Measurements from ENCODE around the gene ESF1.

Gene ESF1

DNA sequence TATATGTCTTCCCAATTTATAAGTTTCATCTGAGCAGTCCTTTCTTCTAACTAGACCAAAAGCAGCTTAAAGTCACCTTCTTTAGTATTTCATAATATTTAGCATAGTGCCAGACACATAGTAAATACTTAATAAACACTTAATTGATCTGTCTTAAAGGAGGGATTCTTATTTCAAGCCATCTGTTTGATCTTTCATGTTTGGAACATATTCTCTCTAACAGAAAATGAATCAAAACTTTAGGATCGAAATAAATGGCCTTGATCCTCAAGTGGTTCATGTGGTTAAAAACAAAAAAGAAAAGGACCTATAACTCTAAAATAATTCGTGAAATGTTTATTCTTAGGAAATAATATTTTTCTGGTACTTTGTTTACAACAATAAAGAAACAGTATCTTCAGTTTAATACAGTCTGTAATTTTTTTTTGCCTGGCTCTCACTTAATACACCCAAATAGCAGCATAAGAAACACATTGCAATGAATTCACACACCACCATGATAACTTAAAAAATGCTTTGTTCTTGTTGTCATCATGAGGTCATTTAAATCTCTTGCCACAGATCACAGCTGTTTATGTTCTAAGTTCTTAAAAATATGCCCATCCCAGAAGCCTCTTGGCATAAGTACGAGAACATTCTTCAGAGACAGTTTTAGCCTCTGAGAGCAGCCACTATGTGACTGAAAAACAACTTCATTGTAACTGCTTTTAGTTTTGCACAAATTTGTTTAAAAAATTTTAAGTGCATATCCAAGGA is 48.1 kb downstream of the ESF1 start:
- DNase-seq = no peak

DNA sequence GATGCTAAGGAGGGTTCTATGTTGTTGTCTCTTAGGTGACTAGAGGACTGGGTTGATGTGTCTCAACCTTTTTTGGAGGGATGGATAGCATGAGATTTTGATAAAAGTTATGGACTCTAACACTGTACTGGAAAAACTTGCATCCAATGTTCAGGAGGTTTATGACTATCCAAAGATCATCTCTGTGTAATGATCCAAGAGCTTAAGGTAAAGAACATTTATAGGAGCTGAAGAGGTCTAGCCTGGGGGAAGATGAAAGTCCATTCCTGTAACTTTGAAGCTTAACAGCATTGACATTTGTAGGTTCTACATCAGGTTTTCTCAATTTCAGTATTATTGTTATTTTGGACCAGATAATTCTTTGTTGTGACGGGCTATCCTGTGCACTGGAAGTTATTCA is 48.9 kb downstream of the ESF1 start:
- DNase-seq = no peak

DNA sequence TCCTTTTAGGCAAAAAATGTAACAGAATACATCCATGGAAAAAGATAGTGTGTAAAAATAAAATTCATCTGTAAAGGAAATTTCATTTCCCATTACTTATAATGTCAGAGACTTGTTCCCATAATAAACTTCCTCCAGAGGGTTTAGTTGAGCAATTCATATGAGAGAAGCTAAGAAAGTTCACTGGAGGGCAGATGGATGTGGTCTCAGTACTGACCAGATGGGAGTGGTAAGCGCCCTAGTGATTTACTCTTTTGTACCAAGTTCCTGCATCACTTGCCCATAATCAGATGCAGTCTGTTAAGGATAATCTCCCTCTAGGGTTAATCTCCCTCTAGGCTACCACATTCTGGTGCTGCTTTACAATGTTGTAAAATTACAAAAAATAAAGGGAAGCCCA is 61.7 kb downstream of the ESF1 start:
- no peak for DNase-seq

DNA sequence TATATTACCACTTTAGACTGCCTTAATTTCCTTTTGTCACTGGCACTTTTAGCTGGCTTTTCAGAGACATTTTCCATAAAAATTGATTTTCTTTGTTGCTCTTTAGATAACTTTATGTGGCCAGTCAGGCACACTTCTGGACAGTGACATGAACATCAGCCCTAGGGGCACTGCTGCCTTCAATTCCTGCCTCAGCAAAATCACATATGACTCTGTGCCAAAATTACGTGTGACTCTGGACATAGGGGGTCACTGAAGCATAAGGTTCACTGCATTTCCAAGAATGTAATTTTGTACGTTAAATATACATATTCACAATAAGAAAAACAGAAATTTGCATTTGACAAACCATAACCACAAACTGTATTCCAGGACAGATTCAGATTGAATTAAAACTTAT is 66.5 kb downstream of the ESF1 start:
- no peak for DNase-seq

DNA sequence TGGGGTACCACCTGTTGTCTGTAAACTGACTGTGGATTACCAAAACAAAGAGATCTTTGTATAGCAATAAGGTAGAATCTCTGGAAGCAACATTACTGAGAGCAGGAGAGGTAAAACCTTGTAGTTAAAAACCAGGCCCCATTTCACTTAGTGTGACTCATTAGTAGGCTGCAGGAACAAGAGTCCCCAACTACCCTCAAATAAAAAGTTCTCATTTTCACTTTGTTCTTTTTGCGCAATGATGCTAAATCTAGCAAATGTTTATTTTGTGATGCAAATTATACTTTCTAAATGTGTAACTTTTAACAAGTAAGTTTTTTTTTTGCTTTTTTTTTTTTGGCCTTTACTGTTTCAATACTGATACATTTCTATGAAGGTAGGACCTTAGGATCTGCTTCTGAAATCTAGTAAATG is 67.1 kb downstream of the ESF1 start:
- DNase-seq = no peak

DNA sequence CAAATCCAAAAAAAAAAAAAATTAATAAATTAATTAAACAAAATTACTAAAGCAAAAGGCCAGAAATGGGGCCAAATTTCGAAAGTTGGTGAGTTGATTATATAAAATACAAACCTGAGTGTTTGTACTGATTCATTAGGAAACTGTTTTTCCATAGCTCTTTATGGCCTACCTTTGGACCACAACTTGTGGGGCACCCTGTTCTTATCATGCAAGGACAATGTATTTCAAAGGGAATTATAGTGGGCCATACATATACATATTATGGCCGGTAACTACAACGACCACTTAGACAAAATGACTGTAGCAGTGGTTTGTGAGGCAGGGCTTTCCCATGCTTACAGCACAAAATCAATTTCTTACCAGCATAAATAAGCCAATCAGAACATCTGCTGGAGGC is 69.5 kb downstream of the ESF1 start:
- DNase-seq = no peak

DNA sequence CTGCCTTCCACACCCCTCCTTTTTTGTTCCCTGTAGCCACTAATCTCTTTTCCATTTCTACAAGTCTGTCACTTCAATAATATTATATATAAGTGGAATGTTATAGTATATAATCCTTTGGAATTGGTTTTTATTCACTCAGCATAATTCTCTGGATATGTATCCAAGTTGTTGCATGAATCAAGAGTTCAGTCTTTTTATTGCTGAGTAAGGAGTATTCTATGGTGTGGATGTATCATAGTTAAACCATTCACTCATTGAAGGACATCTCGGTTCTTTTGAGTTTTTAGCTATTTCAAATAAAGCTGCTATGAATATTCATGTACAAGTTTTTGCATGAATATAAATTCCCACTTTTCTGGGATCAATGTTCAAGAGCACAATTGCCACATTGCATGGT is 76.5 kb downstream of the ESF1 start:
- DNase-seq = no peak

DNA sequence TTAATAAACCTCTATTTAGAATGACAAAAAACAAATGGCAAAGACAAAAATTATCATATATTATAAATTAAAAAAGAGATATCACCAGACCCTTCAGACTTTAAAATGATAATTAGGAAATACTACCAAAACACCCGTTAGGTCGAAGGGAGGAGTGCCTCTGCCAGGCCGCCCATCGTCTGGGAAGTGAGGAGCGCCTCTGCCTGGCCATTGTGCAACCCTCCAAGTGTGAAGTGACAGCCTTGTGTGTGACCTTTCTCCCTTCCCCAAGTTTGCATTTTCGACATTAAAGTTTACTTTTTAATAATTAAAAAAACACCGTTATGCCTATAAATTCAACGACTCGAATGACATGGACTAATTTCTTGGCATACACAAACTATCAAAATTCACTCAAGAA is 81.5 kb downstream of the ESF1 start:
- DNase-seq = no peak

DNA sequence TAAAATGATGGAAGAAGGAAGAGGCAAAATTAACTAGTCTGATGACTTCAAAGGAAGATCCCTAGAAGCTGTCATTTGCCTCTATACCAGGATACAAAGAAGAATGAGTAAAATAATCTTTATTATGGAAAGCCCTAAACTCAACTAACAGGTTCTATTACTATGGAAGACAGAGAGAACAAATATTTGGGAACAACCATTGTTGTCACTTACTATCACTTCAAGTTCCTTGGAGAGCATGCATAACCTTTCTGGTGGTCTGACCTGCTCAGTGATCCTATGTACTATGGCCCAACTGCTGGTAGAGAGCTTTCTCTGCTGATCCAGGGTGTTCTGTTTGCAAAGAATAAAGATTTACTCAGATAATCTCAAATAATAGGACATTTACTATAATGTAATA is 83.2 kb downstream of the ESF1 start:
- no peak for DNase-seq

DNA sequence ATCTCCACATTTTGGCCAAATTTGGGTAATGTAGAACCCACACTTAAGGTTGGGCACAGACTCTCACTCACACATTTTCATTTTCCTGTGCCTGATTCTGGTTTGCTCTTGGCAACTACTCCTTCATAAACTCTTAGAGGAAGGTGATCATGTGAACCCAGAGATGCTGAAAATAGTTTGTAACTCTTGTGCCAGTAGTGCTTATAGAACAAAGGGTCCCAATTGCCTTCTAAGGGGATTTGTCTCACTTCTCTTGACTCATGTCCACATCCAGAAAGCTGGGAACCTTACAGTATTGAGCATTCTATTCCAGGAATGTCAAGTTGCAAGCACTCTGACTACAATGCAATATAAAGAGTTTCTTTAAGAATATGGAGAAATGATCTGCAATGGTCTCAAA is 84.0 kb downstream of the ESF1 start:
- no peak for DNase-seq

DNA sequence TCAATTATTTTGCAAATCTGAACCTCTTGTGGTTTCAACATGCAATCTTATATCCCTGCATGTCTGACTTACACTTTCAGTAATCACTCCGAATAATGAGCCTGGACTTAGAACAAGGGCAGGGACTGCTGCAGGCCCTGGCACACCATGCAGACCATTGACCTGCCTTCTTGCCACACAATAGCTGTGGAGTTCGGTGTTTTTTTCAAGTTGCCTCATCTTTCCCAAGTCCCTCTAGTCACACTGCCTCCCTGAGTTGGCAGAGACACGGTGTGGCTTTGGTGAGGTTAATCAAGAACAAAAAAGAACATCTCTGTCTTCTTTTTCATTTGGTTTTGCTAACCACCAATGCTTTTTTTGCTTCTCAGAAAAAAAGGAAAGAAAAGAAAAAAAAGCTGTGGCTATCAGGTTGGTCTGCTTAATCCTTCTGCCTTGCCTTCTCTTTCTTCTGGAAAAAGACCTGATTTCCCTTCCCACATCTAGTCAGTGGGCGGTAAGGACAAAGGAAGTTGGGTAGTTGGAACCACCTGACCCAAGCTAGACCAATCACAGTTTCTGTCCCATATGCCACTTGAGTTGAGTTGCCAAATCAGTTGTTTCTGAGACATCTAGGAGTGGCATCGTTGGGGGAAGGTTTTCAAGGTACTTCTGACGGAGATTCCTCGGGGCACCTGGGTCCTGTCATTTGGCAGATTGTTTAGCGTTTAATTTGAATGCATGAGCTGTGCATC is 90.1 kb downstream of the ESF1 start:
- no peak for DNase-seq

DNA sequence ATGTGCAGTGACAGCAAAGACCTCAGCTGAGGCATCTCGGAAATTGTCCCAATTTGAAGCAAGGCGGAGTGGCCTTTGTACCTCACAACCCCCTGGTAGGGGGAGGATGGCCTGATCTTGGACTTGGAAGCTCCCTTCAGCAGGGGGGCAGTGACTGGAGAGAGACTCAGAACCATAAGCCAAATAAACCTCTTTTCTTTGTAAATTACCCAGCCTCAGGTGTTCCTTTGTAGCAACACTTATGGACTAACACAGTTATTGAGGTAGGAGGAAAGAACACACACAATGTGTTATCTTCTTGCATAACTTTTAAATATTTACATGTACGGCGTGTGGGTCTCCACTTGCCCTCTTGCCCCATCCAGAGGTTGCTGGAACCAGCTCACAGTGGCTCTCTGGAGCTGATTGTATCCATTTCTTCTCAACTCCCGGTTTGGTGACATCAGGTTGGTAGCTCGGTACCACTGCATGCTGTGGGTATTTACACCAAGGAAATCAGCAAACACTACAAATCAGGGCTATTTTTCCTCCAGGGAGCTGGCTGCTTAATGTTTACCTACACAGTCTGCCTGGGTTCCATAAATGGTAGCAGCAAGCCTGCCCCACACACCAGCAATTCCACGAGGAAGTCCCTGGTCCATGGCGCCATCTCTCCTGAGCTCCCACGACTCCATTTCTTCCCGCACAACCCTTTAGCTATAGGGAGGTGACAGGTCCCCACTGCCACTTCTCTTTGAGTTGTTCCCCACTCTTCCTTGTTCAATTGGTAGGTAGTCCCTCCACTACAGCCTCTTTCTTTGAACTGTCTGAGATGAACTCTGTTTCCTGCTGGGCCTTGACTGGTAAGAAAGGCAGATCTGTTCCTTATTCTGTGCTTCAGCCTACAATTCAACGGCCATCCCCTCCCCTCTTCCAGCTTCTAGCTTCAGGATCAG is 91.7 kb downstream of the ESF1 start:
- DNase-seq = no peak

DNA sequence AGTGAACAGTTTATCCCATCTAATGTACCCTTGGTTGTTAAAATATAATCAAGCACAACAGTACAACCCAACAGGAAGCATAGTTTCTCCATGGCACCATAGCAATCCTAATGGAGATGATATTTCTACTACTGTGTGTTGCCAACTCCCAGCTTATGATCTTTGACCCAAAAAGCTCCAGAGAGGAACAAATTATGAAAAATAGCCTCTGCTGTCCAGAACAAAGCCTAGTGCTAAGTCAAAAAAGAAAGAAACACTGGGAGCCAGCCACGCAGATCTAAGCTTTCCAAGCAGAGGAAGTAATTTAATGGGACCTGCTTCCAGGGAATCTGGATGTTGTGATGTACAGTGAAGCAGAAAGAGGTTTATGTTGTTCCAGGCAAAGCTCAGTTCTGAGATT is 93.8 kb downstream of the ESF1 start:
- DNase-seq = no peak

DNA sequence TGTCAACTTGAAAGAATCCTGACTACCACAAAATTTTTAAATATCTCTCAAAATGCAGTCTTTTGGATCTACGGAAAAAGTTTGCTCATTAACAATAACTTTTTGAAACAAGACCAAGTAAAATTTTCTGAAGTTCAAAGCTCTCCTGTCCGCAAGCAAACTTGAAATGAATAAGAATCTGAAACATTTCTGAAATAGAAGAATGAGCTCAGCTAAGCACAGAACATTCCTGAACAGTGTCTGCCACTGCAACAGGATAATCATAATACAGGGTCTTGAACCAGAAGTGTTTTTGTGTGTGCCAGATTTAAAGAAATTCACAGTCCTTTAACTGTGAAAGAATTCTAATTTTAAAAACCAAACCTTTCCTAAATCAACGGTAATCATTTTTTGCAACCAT is 96.9 kb downstream of the ESF1 start:
- no peak for DNase-seq

DNA sequence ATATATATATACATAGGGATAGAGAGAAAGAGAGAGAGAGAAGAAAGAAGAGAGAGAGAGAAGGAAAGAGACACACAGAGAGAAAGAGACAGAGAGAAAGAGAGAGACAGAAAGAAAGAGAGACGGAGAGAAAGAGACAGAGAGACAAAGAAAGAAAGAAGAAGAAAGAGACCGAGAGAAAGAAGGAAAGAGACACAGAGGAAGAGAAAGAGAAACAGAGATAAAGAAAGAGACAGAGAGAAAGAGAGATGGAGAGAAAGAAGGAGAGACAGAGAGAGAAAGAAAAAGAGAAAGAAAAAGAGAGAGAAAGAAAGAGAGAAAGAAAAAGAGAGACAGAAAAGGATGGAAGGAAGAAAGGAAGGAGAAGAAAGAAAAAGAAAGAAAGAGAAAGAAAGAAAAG is 99.1 kb downstream of the ESF1 start:
- DNase-seq = no peak

DNA sequence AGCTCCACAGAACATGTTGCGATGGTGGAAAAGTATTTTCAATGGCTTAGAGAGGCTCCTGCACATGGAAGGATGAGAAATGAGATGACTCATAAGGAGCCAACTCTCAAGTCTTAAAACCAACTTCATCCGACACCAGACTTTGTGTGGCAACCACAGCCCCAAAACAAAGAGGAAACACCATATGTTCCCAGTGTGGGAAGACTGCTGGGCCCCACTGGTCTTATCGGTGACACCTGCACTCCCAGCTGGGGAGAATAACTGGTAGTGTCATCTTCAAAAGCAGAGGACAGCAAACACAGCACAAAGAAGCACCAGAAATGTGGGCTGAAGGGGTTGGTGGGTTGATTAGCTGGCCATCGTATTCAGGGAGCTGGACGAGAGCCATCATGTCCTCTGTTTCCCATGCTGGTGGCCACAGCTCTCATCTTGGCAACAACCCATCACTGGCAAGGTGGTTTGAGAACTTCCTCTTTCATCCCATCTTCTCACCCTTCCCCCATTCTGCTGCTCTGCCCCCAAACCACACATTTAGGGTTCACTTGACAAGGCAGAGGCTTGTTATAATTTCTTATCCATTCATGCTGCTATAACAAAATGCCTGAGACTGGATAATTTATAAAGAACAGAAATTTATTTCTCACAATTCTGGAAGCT is 100.0 kb downstream of the ESF1 start:
- DNase-seq = no peak

DNA sequence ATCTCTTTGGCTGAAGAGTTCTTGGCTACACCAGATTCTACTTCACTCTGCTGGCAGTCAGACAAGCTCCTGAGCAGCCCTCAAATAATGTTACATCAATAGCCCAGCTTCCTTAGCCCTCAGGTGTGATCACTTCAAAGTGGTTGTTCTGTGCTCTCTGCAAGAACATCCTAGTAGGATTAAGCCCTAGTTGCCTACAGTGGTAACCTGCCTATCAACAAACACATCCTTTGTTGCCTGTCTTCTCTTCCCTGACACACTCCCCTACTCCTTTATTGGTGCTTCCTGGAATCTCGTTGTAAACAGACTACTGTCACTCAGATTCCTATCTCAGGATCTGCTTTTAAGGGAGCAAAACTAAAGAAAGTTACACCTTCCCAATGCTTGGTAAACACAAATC is 100.9 kb downstream of the ESF1 start:
- DNase-seq = no peak

DNA sequence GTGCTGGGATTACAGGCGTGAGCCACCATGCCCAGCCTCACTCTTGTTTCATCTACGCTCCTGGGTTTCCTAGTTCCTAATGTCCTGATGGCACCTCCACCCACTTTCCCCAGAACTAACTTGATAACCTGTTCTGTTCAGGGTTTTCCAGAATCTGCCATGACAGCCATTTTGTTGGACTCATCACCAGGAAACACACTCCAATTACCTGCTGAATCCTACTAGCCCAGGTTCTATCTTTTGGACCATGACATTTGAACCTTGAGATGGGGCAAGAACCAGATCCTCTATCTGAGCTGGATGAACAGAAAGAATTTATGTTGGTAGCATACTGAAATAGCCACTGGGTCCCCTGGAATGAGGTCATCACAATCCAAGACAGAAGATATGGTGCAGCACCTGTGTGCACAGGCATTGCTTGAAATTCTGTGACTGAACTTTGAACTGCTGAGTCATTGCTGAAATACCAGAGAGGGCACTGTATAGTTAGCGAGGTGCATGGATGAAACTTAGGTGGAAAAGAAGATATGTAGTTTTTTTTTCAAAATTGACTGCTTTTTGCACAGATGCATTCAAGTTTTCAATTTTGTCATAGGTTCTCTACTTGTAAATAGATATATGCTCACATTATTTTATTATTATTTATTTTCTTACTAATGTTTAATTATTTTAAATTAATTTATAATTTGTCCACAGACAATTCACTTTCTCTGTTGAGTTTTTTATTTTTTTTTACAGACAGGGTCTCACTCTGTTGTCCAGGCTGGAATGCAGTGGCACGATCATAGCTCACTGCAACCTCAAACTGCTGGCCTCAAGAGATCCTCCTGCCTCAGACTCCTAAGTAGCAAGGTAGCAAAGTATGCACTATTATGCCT is 103.2 kb downstream of the ESF1 start:
- no peak for DNase-seq

DNA sequence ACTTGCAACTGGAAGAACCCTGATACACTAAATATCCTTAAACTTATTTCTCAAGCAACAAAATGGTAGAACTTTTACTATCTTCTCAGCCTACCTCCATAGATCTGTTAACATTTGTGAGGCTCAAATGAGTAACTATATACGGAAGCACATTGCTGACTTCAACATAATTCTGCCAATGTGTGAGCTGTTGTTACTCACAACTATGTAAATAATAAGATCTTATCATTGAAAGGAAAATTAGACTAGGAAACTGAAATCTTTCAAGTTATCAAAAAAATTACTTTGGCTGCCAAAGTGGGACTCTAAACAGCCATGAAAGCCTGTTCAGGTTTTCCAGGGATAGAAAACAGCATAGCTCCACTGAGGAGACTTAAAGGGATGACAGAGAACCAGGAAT is 105.8 kb downstream of the ESF1 start:
- DNase-seq = no peak

DNA sequence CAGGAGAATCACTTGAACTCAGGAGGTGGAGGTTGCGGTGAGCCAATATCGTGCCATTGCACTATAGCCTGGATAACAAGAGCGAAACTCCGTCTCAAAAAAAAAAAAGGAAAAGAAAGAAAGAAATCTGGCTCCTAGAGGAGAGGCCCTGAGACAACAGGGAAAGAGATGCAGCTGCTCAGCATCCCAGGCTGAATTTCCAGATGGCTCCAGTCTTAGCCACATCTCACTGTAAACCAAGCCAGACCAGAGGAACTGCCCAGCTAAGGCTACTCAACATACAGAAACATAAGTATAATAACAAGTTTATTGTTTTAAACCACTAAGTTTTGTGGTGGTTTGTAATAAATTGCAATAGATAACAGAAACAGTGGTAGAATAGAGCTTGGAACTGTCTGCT is 107.5 kb downstream of the ESF1 start:
- no peak for DNase-seq

DNA sequence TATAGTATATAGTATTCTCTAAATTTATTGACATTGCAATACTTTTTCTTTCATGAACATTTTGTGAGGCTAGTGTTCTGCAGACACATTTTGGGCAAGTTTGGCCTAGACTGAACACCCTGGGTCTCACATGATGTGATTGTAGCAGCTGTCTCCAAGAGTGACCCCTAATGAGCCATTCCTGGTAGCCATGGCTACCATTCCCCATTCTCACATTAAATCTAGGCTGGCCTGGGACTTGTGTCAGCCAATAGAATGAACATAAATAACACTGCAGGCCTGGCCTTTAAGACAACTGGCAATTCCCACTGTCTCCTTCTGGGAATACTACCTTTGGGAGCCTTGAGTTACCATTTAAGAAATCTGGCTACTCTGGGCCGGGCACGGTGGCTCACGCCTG is 108.0 kb downstream of the ESF1 start:
- DNase-seq = no peak

DNA sequence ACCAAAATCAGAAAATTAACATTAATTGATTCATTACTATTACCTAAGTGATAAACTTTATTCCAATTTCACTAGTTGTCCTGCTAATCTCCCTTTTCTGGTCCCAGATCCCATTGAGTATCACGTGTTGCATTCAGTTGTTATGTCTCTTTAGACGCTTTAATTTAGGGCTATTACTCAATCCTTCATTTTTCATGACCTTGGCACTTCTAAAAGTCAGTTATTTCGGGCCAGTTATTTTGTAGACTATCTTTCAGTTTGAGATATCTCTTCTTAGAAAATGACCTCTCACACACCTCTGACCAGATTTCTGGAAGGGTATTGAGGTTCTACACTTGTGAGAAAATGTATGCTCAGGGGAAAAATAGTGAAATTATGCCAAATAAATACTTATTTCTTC is 112.0 kb downstream of the ESF1 start:
- no peak for DNase-seq

Data from NCI-H1092 (cell line).